Measurements from ENCODE around the gene ITPRIP. TPM values are rescaled to one million over a fixed set of nuclear protein-coding genes. Genes with fewer than 3 reads are reported as not detected.

Gene ITPRIP
- total and polyA plus RNA-seq, 2 of the 8 experiments (the other 6 are each of a cell fraction or from before 2014, with no cell fraction given) = 15.3 to 16.9 TPM

- no peaks in the 10 kb centered on the region for H3K79me1 ChIP-seq (ENCODE audit: low read depth, low read length)
- DNase-seq (ENCODE audit: low read depth in 1 of 2, low spot score in 2 of 2) (no peak), FAIRE-seq (no peak)
- H2BK120ac ChIP-seq (replicated peaks; ENCODE audit: low read depth, low read length) = no peak overlapping the region
- no peak overlapping the region for H3K18ac ChIP-seq (ENCODE audit: extremely low read depth, low read length)
- H3K4me1 ChIP-seq (replicated peaks in 1 of 4; ENCODE audit: control insufficient read depth in 3 of 4, insufficient read depth in 4 of 4, low read length in 3 of 4) = peaks cover 0 to 7% (median 3%) of the 10 kb centered on the region in 4 experiments; a peak in 3 of 7 replicates
- H3K9ac ChIP-seq (replicated peaks in 1 of 4; ENCODE audit: extremely low read depth in 1 of 4, low read depth in 3 of 4, low read length in 3 of 4) = no peak overlapping the region
- H3K56ac ChIP-seq (replicated peaks; ENCODE audit: insufficient read length, low read depth, low read length) = no peak overlapping the region
- peaks cover 12 to 14% of the 10 kb centered on the region in 2 experiments for H3K9me3 ChIP-seq (ENCODE audit: insufficient read depth in 2 of 2, low read depth in 1 of 2, low read length in 1 of 2)
- H2AFZ ChIP-seq (ENCODE audit: low read length) = no peak overlapping the region
- no peak overlapping the region for H4K5ac ChIP-seq (ENCODE audit: insufficient read length, low read depth, low read length)
- H4K20me1 ChIP-seq (replicated peaks in 1 of 2; ENCODE audit: control insufficient read depth in 1 of 2, insufficient read depth in 2 of 2, low read length in 2 of 2) = no peaks in the 10 kb centered on the region
- no peaks in the 10 kb centered on the region for H3K79me2 ChIP-seq (ENCODE audit: control insufficient read depth in 1 of 2, insufficient read depth in 2 of 2, low read length in 2 of 2)
- H3K36me3 ChIP-seq (ENCODE audit: control insufficient read depth in 2 of 4, insufficient read depth in 4 of 4, low read length in 3 of 4) = no peaks in the 10 kb centered on the region
- H3K14ac ChIP-seq (ENCODE audit: insufficient read length) = no peak overlapping the region
- 85% methylated on average over 4 of the region's 4 CpGs; no CpG with 5 or more reads in 1 of the 2 experiments for WGBS, 2 experiments (ENCODE audit: extremely low coverage in 1 of 2, insufficient coverage in 1 of 2, insufficient read length in 1 of 2, insufficient replicate concordance in 2 of 2, low coverage in 1 of 2, low lambda C conversion rate in 2 of 2, missing lambda C conversion rate in 1 of 2)
- H3K4ac ChIP-seq (replicated peaks; ENCODE audit: insufficient read length, low read depth, low read length) = no peak overlapping the region
- H2BK5ac ChIP-seq (ENCODE audit: low read depth, low read length) = no peak overlapping the region
- TF ChIP-seq FOSL1 (IDR thresholded peaks at IDR 0.05; ENCODE audit: insufficient read depth, low read depth, low read length) (no peak), ATF3 (IDR thresholded peaks at IDR 0.05; ENCODE audit: insufficient read depth, low read depth, low read length) (no peak), TCF12 (IDR thresholded peaks at IDR 0.05; ENCODE audit: low read depth, low read length) (no peak), KDM5A (IDR thresholded peaks at IDR 0.05; ENCODE audit: low read length) (no peak), SP2 (IDR thresholded peaks at IDR 0.05; ENCODE audit: low read length) (no peak), POU5F1 (IDR thresholded peaks at IDR 0.05; ENCODE audit: low read depth, low read length) (no peak), RXRA (IDR thresholded peaks at IDR 0.05; ENCODE audit: insufficient read depth, low read depth, low read length) (no peak), RBBP5 (IDR thresholded peaks at IDR 0.05; ENCODE audit: borderline replicate concordance, low read depth, low read length) (no peak), TAF1 (IDR thresholded peaks at IDR 0.05; ENCODE audit: low read depth, low read length) (no peak)
- TF ChIP-seq, protein P1, sequence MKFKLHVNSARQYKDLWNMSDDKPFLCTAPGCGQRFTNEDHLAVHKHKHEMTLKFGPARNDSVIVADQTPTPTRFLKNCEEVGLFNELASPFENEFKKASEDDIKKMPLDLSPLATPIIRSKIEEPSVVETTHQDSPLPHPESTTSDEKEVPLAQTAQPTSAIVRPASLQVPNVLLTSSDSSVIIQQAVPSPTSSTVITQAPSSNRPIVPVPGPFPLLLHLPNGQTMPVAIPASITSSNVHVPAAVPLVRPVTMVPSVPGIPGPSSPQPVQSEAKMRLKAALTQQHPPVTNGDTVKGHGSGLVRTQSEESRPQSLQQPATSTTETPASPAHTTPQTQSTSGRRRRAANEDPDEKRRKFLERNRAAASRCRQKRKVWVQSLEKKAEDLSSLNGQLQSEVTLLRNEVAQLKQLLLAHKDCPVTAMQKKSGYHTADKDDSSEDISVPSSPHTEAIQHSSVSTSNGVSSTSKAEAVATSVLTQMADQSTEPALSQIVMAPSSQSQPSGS (IDR thresholded peaks at IDR 0.05; ENCODE audit: low read length) = no peak
- H3K27me3 ChIP-seq (replicated peaks in 1 of 4; ENCODE audit: control insufficient read depth in 3 of 4, extremely low read depth in 1 of 4, insufficient read depth in 3 of 4, low read length in 3 of 4) = no peaks in the 10 kb centered on the region
- no peak overlapping the region for H2BK20ac ChIP-seq (ENCODE audit: low read length)
- POLR2A ChIA-PET (ENCODE audit: partially characterized antibody) = interaction anchor here (2.4 kb wide), 1 partner anchor 25 kb away, joined by 9 read pairs; no protein-coding TSS in a partner anchor
- H3K4me2 ChIP-seq (ENCODE audit: insufficient read depth in 1 of 2, low read depth in 2 of 2, low read length in 2 of 2) = no peak overlapping the region
- H3K4me3 ChIP-seq (ENCODE audit: extremely low read depth in 1 of 4, insufficient read depth in 2 of 4, low read depth in 3 of 4, low read length in 4 of 4) = no peak overlapping the region
- H2AK5ac ChIP-seq (ENCODE audit: low read depth, low read length) = no peak overlapping the region
- CTCF ChIA-PET (ENCODE audit: partially characterized antibody) = interaction anchor here (1.0 to 14.8 kb wide), 14 partner anchors 9 to 318 kb away, joined by 3 to 331 read pairs (median 6); partner anchors contain the start of genes CFAP58 and ITPRIP
- H4K91ac ChIP-seq (replicated peaks; ENCODE audit: insufficient read length, low read length) = no peak overlapping the region
- no peak overlapping the region for H3K23ac ChIP-seq (ENCODE audit: insufficient read length)
- H2BK15ac ChIP-seq (ENCODE audit: low read length) = no peak overlapping the region
- no peak overlapping the region for H4K8ac ChIP-seq (ENCODE audit: extremely low read depth, insufficient read depth, low read length)
- no peaks in the 10 kb centered on the region for H3K23me2 ChIP-seq (ENCODE audit: low read depth, low read length)
- H3K27ac ChIP-seq (ENCODE audit: low read depth, low read length) = no peak overlapping the region
- no peak overlapping the region for H2BK12ac ChIP-seq (ENCODE audit: low read depth, low read length)
Measured at GRCh38 chr10:104304356-104304745, 33.9 kb downstream of the ITPRIP start.

All from H1 (cell line).